ENCODE data around the gene PEX12.
"Not testable (repeated sequence)": the region's sequence is repeated elsewhere in the genome, so short reads cannot be mapped to it uniquely, and the experiment has no call there.

The PEX12 gene

DNA sequence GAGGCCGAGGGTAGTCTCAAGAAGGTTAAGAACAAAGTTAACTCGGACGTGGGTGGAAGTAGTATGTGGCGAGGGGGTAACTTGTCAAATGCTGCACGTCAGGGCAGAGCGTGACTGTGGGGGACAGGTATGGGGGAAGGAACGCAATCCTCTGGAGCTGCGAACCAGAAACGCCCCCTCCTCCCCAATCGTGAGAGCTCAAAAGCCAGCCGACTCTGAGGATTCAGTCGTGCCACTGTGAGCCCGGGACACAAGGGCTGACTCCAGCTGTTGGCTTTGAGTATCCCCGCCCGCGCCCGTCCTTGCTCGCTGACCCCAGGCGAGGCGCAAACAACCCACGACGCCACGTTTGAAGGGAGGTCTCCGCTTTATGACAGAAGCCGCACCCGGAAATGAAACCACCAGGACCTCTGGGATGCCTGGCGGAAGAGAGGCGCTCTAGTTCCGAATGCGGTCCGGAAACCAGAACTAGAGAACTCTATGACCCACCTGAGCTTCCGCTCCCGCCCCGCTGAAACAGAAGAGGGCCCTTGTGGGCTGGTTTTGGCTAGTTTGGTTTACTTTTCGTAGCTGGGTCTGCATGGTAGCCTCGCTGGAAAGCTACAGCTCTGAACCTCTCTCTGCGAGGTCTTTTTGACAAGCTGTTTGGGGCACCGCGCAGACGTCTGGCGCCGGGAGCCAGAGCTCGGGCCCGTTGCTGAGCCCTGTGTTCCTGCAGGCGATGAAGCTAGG is at the start of gene PEX12:
Gene PEX12, minus strand, starts transcription at position 375 of the 732 bp plus-strand sequence. CDS start 550 bp downstream, outside the sequence.
- DNase-seq, result peak; percentile 51 to 84

DNA sequence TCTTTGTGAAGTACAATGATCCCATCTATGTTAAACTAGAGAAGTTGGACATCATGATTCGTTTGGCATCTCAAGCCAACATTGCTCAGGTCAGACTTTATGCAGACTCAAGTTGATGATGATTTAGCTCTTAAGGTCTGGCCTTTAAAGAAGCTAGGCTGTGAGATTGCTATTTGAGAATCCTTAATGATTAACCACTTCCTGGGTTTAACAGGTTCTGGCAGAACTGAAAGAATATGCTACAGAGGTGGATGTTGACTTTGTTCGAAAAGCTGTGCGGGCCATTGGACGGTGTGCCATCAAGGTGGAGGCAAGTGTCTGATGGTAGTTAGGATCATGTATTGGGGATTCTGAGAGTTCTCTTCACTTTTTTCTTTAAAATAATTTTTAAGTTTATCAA is 49.0 kb upstream of the PEX12 start:
- DNase-seq, result no peak

DNA sequence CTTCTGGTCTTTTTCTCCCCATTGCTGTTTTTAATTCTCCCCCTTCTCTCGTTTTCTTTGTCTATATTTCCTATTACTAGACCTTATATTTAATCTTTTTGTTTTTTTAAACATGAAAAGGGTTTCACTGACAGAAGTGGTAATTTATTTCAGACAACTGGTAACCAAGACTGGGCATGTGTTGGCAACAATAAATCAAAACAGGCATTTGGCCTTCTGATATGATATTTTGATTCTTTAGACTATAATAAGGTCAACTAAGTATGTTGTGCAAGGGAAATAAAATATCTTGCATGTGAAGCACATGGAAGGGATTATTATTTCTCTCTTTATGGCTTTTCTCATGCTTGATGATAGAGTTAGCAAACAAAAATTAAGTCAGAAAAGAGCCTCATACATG is 43.4 kb upstream of the PEX12 start:
- DNase-seq, result no peak

DNA sequence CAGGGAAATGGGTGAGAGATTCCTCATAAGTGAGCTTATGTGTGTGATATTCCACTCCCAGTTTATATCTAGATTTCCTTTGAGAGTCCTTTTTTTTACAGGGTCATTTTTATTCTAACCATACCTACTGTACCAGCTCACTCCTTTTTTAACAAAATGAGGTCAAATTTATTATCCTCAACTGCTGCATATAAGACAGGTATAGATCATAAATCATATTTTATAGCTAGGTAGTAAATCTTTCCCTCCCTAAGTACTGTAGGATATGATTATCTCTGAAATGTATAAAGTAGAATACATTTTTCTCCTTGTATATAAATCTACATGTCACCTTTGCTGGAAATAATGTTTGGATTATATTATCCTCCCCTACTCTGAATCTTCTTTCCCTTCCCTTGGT is 40.3 kb upstream of the PEX12 start:
- no peak for DNase-seq

DNA sequence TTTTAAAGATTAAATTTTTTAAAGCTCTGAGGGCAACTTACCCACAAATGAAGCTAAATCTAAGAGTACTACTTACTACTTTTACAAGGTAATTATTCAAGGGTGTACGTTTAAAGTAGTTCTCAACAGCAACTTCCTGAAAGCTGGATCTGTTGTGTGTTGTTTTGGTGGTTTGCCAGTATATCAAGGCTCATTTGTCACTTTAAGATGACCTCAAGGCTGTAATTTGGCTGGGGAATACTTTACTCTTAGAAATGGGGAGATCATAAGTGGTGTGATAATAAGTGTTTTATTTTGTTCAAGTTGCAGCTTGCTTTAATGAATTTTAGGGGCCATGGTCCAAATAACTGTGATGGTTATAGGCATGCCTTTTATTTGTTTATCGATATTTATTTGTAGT is 39.1 kb upstream of the PEX12 start:
- DNase-seq, result no peak

DNA sequence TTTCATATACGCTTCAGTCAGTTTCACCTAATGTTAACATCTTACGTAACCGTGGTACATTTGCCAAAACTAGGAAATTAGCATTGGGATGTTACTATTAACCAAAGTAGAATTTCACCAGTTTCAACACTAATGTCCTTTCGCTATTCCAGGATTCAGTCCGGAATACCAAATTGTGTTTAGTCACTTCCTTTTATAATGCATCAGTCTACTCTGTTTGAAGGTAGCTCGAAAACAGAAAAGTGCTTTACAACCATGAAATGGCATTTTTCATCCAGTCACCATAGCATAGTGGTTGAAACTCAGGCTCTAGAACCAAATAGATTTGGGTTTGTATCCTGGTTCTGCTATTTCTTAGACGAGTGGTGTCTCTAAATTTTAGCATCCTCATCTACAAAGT is 38.2 kb upstream of the PEX12 start:
- no peak for DNase-seq

DNA sequence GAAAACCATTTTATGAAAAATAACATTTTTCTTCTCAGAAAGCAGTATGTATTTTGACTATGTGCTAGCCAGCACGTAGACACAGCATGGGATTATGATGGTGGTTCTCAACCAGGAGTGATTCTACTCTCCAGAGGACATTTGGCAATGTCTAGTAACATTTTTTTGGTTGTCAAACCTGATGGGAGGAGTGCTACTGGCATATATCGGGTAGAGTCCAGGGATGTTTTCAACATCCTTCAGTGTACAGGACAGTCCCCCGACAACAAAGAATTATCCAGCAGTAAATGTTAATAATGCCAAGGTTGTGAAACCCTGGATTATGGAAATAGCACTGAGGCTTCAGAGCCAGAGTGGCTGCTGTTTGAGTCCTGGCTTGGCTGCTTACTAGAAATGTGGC is 36.4 kb upstream of the PEX12 start:
- no peak for DNase-seq

DNA sequence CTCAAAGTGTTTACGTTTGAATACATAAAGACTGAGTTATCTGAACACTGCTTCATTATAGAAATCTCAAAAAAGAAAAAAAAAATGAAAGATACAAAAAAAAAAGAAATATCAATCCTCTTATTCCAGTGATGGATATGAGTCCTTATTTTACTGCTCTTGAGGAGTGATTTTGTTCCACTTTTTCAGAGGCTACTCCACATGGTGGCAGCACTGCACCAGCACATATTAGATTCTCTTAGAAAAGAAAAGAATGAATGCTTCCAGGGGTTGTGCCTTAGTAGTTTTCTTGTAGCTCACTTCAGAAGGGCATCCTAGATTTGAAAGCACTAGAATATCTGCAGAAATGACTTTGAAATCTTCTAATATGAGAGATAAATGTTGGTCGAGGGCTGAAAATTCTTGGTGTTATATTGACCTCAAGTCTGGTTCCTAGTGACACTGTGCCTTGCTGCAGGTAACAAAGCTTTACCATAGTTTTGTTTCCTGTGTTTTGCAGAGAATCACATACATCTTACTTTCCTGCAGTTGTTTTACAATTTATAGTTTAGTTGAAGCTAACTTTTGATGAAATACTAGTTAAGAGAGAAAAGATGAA is 34.7 kb upstream of the PEX12 start:
- DNase-seq, result peak in 1 of 2 experiments; percentile 0

DNA sequence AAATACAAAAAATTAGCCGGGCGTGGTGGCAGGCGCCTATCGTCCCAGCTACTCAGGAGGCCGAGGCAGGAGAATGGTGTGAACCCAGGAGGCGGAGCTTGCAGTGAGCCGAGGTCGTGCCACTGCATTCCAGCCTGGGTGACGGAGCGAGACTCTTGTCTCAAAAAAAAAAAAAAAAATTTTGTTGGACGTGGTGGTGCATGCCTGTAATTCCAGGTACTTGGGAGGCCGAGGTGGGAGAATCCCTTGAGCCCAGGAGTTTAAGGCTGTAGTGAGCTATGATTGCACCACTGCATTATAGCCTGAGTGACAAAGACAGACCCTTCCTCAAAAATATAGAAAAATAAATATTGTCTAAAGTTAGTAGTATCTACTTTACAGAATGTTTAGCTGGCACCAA is 32.4 kb upstream of the PEX12 start:
- DNase-seq, result not testable (repeated sequence)

DNA sequence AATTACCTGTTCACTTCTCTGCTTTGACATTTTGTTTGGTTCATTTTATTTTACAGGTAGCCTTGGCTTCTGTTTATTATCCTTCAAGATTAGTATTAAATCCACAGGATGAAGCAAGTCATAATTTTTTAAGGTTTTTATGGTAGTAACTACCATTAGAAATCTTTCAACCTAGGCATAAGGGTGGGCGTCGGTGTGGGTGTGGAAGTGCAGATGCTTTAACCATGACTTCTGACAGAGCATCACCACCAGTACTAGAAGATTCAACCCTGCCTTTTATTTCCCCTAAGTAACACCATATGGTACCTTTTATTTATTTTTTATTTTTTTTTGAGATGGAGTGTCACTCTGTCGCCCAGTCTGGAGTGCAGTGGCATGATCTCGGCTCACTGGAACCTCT is 31.5 kb upstream of the PEX12 start:
- DNase-seq, result no peak

DNA sequence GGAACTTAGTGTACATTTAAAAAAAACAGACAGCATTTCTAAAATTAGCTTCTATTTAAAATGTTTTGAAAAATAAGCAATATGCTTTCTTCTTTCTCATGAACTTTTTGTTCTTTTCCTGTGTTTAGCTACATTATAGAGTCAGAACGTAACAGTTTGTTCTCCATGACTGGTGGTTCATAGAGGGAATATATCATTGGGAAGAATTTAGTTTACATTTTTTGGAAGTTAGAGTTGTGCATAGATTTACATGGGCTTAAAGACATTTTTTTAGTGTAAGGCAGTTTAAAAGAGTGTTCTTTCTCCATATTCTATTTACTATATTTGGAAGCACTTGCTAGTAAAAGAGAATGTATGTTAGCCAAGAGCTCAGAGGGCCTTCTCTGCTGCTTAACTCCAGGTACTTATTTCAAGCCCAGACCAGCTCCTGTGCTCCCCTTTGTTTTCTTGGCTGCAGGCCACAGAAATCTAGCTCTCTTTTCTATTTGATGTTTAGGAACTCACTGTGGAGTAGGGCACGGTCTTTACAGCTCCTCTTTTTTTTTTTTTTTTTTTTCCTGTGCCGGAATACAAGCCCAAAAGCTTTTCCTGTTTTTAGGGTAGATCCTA is 29.0 kb upstream of the PEX12 start:
- DNase-seq, result no peak

DNA sequence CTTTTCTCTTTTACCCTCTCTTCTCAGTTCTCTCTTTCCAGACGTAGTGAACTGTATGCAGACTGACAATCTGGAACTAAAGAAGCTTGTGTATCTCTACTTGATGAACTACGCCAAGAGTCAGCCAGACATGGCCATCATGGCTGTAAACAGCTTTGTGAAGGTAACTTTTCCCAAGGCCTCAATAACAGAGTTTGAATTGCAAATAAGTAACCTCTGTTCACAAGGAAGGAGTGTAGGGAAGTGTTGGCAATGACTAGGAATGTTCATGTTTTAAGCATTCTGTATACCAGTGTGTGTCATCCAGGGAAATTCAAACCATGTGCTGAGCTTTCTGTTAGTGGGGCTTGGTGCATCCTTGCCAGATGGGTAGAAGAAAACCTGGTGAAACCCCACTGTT is 27.3 kb upstream of the PEX12 start:
- DNase-seq, result no peak

DNA sequence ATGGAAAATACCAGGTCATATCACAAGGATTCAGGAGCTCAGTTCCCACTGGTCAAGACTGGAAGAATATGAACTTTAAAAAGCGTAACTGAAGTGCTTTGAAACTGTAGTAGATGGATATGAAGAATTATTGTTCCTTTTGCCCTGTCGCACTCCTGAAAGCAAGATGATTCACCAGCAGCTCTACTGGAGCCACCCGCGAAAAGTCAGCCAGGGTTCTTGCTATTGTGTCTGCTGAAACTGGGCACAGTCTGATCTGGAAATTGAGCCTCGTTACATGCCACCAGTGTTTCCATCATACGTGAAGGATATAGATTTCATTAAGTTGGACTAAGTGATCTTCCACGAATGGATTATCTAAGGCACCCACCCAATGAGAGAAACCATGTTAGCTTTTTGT is 25.3 kb upstream of the PEX12 start:
- DNase-seq, result no peak

DNA sequence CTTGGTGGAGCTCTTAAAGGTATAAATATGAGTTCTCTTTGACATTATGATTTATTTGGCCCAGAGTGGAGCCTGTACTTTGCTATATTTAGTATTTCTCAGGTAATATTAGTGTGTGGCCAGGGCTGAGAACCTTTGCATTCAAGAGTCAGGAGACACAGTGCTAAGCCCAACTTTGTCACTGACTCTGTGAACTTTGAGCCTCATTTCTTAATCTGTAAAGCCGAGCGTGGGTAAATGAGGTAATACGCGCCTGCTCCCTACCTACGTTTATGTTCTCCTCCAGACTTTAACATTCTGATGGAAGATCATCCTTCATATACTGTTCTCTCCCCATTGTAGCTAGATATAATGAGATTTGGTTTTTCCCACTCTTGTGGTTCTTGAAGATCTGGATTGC is 19.2 kb upstream of the PEX12 start:
- DNase-seq, result no peak

DNA sequence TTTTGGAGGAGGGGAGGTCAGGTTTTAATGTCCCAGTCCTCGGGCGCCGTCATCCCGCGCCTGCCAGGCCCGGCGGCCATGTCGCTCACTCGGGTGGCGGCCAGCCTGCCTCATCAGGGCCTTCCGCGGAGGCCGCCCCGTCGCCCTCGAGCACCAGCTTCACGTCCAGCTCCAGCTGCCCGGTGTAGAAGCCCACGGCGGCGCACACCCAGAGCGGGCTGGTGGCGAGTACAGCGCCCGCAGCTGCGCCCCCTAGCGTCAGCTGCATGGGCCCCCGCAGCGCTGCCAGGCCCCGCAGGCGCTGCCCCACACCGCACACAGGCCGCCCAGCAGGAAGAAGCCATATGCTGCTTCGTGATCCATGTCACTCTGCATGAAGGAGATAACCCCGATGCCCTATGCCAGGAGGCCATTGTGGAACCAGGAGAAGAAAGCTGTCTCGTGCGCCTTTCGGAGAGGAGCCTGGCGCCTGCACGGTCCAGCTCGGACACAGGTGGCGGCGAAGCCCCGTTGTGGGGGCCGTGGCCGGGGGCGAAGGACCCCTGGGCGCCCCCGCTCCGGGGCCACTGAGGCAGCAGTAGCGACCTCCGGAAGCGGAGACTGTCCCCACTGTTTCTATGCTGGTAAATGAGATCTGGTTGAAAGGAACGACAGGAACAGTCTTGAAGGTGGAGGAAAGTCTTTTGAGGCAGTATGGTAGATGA is 18.3 kb upstream of the PEX12 start:
- no peak for DNase-seq

DNA sequence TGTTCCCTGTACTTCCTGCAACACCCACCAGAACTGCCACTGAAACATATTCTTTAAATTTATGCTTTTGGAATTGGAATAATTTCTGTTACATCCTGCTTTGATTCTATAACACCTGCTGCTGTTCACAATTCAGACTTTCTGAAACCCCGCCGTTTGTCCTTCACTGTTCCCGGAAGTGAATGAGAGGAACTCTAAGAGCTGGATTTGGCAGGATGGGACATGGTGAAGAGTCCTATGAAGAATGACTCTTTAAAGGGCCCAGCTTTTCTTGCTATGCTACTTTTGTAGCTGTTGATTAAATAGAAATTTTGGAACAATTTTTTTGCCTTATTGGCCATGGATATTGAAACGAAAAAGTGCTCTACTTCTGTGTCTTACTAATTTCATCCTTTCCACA is 17.7 kb upstream of the PEX12 start:
- DNase-seq, result no peak

DNA sequence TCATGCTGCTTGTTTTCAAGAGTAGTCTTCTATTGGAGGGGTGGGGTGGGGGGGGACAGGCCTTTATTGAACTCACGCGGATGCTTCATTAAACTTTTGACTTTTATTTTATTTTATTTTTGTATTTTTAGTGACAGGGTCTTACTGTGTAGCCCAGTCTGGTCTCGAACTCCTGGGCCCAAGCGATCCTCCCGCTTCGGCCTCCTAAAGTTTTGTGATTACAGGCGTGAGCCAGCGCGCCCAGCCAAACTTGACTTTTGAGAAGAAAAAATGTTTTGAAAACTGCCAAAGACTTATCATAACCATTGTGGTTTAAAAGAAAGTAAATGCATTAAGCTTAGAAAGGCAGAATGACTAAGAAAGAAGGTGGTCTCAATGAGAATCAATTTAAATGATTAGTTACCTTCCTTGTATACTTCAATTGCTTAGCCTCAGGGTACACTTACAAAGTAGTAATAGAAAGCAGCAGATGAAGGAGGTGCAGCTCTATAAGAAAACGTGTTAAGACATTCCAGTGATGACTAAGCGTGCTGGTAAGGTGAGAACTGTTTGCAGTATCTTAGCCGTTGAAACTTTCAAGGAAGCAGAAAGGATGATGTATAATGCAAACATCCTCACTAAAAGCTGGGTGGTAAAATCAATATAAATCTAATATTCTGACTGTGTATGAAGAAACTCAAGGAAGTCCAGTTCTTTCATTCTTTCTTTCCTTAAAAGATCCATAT is 10.0 kb upstream of the PEX12 start:
- no peak for DNase-seq

DNA sequence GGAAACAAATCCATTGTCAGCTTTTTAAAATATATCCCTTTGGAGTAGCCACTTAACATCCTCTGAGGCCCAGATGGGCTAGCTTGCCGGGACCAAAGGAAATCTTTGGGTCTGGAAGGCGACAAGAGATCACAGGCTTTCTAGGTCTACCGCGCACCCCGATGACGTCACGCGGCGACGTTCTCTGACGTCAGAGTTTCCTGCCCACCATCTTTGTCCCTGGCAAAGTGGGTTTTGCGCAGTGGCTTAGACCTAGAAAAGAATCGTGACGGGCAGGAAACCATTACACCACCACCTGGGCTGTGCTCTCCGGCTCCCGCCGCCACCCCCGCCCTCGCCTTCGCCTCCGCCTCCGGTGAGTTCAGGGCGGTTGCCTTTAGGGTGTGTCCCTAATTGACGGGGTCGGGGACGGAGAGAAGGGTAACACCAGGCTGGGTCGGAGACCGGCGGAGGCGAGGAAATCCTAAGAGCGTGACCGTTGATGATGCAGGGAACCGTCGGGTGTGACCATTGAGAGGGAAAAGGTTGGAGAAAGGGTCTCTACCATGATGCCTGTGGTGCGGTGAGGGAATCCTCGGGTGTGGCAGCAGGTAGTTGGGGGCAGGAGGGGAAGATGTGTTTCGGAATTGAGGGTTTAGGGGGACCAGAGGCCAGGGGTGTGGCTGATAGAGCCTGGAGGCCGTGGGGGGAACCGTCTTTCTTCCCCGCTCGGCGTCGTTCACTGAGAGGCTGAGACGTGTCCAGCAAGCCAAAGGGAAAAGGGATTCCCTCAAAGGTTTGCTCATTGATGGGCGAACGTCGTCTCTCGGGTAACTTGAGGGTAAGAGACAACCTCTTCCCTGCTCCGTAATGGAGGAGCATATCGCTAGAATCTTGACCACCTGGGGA is 8.9 kb upstream of the PEX12 start, which contains the start of gene AP2B1:
Gene AP2B1, plus strand, starts transcription at position 249 of the 888 bp plus-strand sequence. CDS start 6,709 bp downstream, outside the sequence.
- DNase-seq, result peak; percentile 85 to 98

DNA sequence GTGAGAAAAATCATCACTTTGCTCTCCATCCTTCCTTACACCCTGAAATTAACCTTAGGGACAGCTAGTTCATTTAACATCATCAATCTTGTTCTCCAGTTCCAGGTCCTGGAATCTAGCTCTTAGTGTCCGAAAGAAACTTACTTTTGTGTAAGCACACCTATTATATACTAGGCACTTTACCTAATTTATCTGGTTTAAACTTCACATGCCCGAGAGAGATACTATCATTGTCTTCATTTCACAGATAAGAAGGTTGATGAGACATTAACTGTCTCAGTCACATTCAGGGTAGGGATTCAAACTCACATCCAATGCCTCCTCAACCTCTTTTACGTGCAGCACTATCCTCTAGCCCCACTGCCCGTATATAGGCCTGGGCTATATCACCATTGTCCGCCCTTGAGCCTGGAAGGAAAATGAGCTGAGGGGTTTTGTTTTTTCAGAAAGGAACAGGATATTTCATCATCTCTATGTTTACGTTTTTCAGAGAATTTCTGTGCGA is 8.2 kb upstream of the PEX12 start:
- no peak for DNase-seq

DNA sequence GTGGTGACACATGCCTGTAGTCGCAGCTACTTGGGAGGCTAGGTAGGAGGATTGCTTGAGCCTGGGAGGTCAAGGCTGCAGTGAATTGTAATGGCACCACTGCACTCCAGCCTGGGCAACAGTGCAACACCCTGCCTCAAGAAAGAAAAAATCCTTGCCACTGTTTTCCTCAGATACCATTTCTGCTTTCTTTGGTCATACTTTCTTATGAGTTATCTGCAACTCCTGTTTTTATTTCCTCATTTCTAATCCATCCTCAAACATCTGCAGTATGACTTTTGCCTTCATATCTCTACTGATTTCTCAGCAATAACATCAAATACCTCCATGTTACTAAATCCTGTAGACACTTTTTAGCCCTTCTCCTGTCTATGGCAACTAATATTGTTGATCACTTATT is 5.7 kb upstream of the PEX12 start:
- no peak for DNase-seq

DNA sequence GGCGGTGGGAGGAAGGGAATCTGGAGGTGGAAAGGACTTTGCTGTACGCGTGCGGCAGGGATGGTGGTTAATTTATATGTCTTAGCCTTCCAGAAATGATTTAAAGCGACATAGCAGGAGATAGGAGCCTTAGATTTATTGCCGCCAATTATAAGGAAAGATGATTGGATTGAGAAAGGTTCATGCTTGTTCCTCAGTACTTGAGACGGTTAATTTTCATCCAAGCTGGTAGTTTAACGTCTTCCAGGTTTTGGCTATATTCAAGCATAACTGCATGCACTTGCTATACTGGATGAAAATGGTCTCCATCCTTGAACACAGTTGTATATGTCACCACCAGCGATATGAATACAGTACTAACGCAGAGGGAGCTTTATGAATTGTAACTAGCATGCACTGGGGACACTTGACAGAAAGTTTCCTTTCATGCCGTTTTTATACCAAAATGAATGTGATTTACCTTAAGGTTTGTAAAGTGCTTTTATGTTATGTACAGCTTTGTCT is 610 bp upstream of the PEX12 start:
- DNase-seq, result peak in 1 of 2 experiments; percentile 51

DNA sequence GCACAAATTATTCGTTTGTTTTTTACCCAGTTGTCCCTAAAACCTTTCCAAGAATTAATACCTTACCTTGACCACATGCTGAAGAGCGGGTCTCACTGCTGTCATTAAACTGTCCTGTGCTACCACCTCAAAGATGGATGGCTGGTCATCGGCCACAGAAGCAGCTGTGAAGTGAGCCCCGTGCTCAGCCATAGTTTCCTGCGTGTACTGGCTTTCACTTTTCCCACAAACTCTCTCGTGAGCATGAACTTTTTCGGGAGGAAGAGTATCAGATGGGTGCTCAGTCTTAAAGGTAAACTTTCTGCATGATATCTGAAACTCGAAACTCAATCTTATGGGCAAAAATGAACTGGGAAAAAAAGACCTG is 558 bp downstream of the PEX12 start:
- DNase-seq, result no peak

Measured in NCI-H187 (cell line).